GM21528 (cell line): ENCODE measurements around the gene LRRC8D.

Source experiments
- ATAC-seq: cut with Tn5 transposase; IDR thresholded peaks from one replicate; pipeline ENCODE4 v1.9.1; 2021; ENCODE audit warnings: mild to moderate bottlenecking, moderate library complexity; ENCODE audit not compliant: unreplicated experiment, low FRiP score

The LRRC8D gene

GRCh38 chr1:89934461-89934860 is 113.6 kb downstream of the LRRC8D start:
- ATAC-seq: no peak

GRCh38 chr1:89935235-89935634 is 114.4 kb downstream of the LRRC8D start:
- ATAC-seq: no peak

GRCh38 chr1:89936694-89937093 is 115.9 kb downstream of the LRRC8D start:
- ATAC-seq: no peak

- no peak for ATAC-seq
Observed at GRCh38 chr1:89938171-89939055, 117.6 kb downstream of the LRRC8D start.

GRCh38 chr1:89939059-89939570 is 118.3 kb downstream of the LRRC8D start:
- ATAC-seq: no peak

- ATAC-seq: no peak
Observed at GRCh38 chr1:89939693-89940438, 119.0 kb downstream of the LRRC8D start.

GRCh38 chr1:89941110-89941766 is 120.4 kb downstream of the LRRC8D start:
- ATAC-seq: no peak

GRCh38 chr1:89942014-89942413 is 121.2 kb downstream of the LRRC8D start:
- ATAC-seq: no peak

GRCh38 chr1:89942825-89943658 is 122.2 kb downstream of the LRRC8D start:
- ATAC-seq: no peak

- no peak for ATAC-seq
Observed at GRCh38 chr1:89943846-89944781, 123.3 kb downstream of the LRRC8D start.

- ATAC-seq: peak; percentile 91
Observed at GRCh38 chr1:89945852-89946476, 125.1 kb downstream of the LRRC8D start.

GRCh38 chr1:89946532-89946931 is 125.7 kb downstream of the LRRC8D start:
- no peak for ATAC-seq

GRCh38 chr1:89948722-89949345 is 128.0 kb downstream of the LRRC8D start:
- ATAC-seq: no peak

- ATAC-seq: no peak
Observed at GRCh38 chr1:89949991-89950624, 129.3 kb downstream of the LRRC8D start.

GRCh38 chr1:89950703-89951102 is 129.9 kb downstream of the LRRC8D start:
- ATAC-seq: no peak

GRCh38 chr1:89951766-89952604 is 131.2 kb downstream of the LRRC8D start:
- ATAC-seq: no peak
